Sigmoid colon (tissue), 7 donors: ENCODE measurements around the gene BICC1. TPM values are rescaled to one million over a fixed set of nuclear protein-coding genes. Genes with fewer than 3 reads are reported as not detected.

Source experiments
- DNase-seq: peaks from one replicate; pipeline ENCODE4 v3.0.0-alpha.2; 2019
- H3K27ac ChIP-seq, 4 donors: fragments of 200-600 bp; sonication (generic); one replicate each; pipeline ENCODE4 v1.5.1; 2016 to 2019; ENCODE audit warnings: mild to moderate bottlenecking in 1 of 4
- H3K27me3 ChIP-seq, 3 donors: fragments of 200-600 bp; sonication (generic); one replicate each; pipeline ENCODE4 v1.5.1; 2019; ENCODE audit warnings: mild to moderate bottlenecking in 1 of 3
- H3K36me3 ChIP-seq, 4 donors: fragments of 200-600 bp; sonication (generic); one replicate each; pipeline ENCODE4 v1.5.1; 2016 to 2019
- H3K4me1 ChIP-seq, 4 donors: fragments of 200-600 bp; sonication (generic); one replicate each; pipeline ENCODE4 v1.5.1; 2017 to 2019
- H3K4me3 ChIP-seq, 4 donors: fragments of 200-600 bp; sonication (generic); one replicate each; pipeline ENCODE4 v1.5.1; 2017 to 2019; ENCODE audit warnings: mild to moderate bottlenecking in 2 of 4, moderate library complexity in 1 of 4
- H3K9me3 ChIP-seq, 4 donors: fragments of 200-600 bp in 3 of 4; sonication (generic) in 3 of 4; one replicate each; pipeline versions ENCODE4 v1.5.1 to v1.6.1; 2013 to 2019
- EP300 ChIP-seq, 4 donors: sonication (generic); formaldehyde crosslinking; IDR thresholded peaks; one replicate each; pipeline ENCODE4 v1.6.1; 2017; ENCODE audit warnings: antibody characterized with exemption in 4 of 4
- POLR2A ChIP-seq, 2 donors: fragments of 450-650 bp; IDR thresholded peaks; one replicate each; pipeline ENCODE4 v1.6.1; 2016; ENCODE audit warnings: antibody characterized with exemption in 2 of 2, mild to moderate bottlenecking in 2 of 2, moderate library complexity in 2 of 2
- POLR2AphosphoS5 ChIP-seq, 4 donors: sonication (generic); formaldehyde crosslinking; IDR thresholded peaks; one replicate each; pipeline ENCODE4 v1.6.1; 2017; ENCODE audit warnings: antibody characterized with exemption in 4 of 4
- WGBS, 2 donors: extraction: QIAGEN DNeasy Blood & Tissue Kit; methylation state at CpG; one replicate each; pipeline ENCODE4 v1.1.7; 2013; 5-methylcytosine and 5-hydroxymethylcytosine counted together
- intact Hi-C: fragments of 100-400 bp; cut with DNase I; formaldehyde crosslinking; loops from one replicate; pipeline ENCODE4 v1.15.1; 2023
- polyA plus RNA-seq, 3 donors: library from polyadenylated mRNA; stranded (reverse); fragments of 200-250 nt; gene quantifications; one replicate each; pipeline ENCODE4 v1.2.3, GENCODE V29; 2013
- total RNA-seq, 4 donors: library from RNA; depleted of rRNA; stranded (reverse); fragments of >200 nt; gene quantifications; one replicate each; pipeline ENCODE4 v1.1.0, GENCODE V29; 2016
- TF ChIP-seq, protein P1 (sequence below), 4 experiments: fragments of 450-650 bp in 3 of 4; fragments of 200-600 bp in 1 of 4; IDR thresholded peaks; one replicate each; pipeline ENCODE4 v1.5.1; 2016 to 2019; ENCODE audit warnings: antibody characterized with exemption in 4 of 4, mild to moderate bottlenecking in 3 of 4, moderate library complexity in 2 of 4
- donor health status: healthy with polysubstance abuse.
- donor health status: Bipolar disorder and iron deficiency.
- donor health status: healthy.

BICC1 gene
- total and polyA plus RNA-seq, 7 donors: 0.46 to 17.3 (median 7.9) TPM

DNA sequence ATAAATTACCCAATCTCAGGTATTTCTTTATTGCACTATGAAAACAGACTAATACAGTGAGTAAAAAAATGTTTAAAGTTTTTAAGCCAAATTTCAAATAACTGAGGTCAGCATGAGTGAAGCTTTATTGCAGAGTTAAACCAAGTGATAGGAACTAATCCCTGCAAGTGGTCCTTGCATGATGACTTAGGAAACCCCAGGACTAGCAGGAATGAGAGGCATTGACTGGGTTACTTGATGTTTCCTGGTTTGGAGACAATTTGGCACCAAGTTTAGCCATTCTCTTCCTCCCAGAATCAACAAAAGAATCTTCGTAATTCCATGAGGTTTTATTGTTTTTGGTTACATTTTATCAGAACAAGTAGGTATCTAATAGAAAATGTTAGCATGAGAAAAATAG is 194.2 kb downstream of the BICC1 start:
- Histone ChIP-seq H3K27me3 (no peaks in the 10 kb centered on the region), H3K4me3 (no peak overlapping the region), H3K9me3 (no peaks in the 10 kb centered on the region), H3K27ac (no peak overlapping the region), H3K4me1 (peaks cover 0 to 11% (median 5%) of the 10 kb centered on the region in 4 donors), H3K36me3 (no peaks in the 10 kb centered on the region)
- DNase-seq: no peak
- 64 to 79% methylated on average over 1 of the region's 1 CpG for WGBS, 2 donors
- TF ChIP-seq POLR2A (IDR thresholded peaks at IDR 0.05): no peak
- TF ChIP-seq, protein P1, sequence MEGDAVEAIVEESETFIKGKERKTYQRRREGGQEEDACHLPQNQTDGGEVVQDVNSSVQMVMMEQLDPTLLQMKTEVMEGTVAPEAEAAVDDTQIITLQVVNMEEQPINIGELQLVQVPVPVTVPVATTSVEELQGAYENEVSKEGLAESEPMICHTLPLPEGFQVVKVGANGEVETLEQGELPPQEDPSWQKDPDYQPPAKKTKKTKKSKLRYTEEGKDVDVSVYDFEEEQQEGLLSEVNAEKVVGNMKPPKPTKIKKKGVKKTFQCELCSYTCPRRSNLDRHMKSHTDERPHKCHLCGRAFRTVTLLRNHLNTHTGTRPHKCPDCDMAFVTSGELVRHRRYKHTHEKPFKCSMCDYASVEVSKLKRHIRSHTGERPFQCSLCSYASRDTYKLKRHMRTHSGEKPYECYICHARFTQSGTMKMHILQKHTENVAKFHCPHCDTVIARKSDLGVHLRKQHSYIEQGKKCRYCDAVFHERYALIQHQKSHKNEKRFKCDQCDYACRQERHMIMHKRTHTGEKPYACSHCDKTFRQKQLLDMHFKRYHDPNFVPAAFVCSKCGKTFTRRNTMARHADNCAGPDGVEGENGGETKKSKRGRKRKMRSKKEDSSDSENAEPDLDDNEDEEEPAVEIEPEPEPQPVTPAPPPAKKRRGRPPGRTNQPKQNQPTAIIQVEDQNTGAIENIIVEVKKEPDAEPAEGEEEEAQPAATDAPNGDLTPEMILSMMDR (IDR thresholded peaks at IDR 0.05): no peak
- TF ChIP-seq EP300 (IDR thresholded peaks at IDR 0.05): no peak
- TF ChIP-seq POLR2AphosphoS5 (IDR thresholded peaks at IDR 0.05): no peak
- intact Hi-C loops: no loop called here

DNA sequence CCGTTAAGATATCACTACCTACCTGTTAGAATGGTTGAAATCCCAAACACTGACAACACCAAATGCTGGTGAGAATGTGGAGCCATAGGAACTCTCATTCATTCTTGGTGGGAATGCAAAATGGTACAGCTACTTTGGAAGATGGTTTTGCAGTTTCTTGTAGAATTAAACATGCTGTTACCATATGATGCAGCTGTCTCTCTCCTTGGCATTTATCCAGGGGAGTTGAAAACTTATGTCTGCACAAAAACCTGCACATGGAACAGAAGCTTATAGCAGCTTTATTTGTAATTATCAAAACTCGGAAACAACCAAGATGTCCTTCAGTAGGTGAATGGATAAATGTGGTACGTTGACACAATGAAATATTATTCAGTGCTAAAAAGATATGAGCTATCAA is 199.5 kb downstream of the BICC1 start:
- H3K27me3 ChIP-seq: no peaks in the 10 kb centered on the region
- DNase-seq: no peak
- no peak overlapping the region for H3K27ac ChIP-seq
- H3K4me1 ChIP-seq: peaks cover 0 to 4% (median 0%) of the 10 kb centered on the region in 4 donors
- 78 to 84% methylated on average over 3 of the region's 3 CpGs for WGBS, 2 donors
- TF ChIP-seq POLR2A (IDR thresholded peaks at IDR 0.05) (no peak), POLR2AphosphoS5 (IDR thresholded peaks at IDR 0.05) (no peak), EP300 (IDR thresholded peaks at IDR 0.05) (no peak)
- TF ChIP-seq, protein P1 (IDR thresholded peaks at IDR 0.05): no peak
- no peaks in the 10 kb centered on the region for H3K9me3 ChIP-seq
- no peaks in the 10 kb centered on the region for H3K36me3 ChIP-seq
- H3K4me3 ChIP-seq: no peak overlapping the region
- intact Hi-C loops: no loop called here

DNA sequence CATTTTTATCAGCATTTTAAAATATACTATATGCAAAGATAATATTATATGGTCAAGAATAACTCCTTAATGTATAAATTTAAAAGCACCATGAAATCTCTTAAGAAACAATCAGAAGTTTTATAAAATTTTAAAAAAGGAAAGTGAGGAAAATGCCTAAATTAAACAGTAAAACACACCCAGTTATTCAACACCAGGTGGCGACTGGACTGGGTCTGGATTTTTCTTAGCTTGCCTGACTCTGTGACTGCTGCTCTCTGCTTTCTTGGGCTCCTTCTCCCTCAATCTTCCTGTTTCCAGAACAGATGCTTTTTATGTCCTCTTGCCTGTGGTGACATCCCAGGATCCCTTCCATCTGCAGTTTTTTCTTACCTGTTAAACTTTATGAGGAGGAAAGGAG is 200.3 kb downstream of the BICC1 start:
- Histone ChIP-seq H3K4me1 (peaks cover 0 to 4% (median 0%) of the 10 kb centered on the region in 4 donors), H3K9me3 (no peaks in the 10 kb centered on the region), H3K36me3 (no peaks in the 10 kb centered on the region), H3K4me3 (no peak overlapping the region), H3K27ac (no peak overlapping the region), H3K27me3 (no peaks in the 10 kb centered on the region)
- WGBS, 2 donors: 55 to 83% methylated on average over 1 of the region's 1 CpG
- TF ChIP-seq POLR2AphosphoS5 (IDR thresholded peaks at IDR 0.05): no peak
- TF ChIP-seq POLR2A (IDR thresholded peaks at IDR 0.05): no peak
- TF ChIP-seq, protein P1 (IDR thresholded peaks at IDR 0.05): no peak
- no peak for TF ChIP-seq EP300 (IDR thresholded peaks at IDR 0.05)
- intact Hi-C loops: no loop called here
- DNase-seq: no peak

DNA sequence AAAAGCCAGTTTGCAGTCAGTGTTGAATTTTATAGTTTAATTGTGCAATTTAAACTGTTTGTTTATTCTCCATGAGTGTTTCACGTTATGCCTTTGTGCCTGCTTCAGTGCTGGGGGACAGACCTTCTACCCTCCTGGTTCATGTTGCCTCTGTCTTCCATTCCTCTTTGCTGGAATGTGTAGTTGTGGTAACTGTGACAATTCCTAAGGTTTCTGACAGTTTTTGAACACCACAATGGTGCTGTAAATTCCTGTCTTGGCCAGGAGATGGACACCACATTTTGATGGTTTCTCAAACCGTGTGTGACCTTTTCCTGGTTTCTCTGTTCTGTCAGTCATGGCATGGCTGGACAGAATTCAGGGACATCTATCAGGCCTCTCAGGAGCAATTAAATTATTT is 201.7 kb downstream of the BICC1 start:
- Histone ChIP-seq H3K9me3 (no peaks in the 10 kb centered on the region), H3K36me3 (no peaks in the 10 kb centered on the region), H3K27ac (no peak overlapping the region), H3K27me3 (no peaks in the 10 kb centered on the region), H3K4me3 (no peak overlapping the region), H3K4me1 (peaks cover 0 to 4% (median 0%) of the 10 kb centered on the region in 4 donors)
- WGBS, 2 donors: 52 to 72% methylated on average over 2 of the region's 2 CpGs
- DNase-seq: no peak
- TF ChIP-seq EP300 (IDR thresholded peaks at IDR 0.05): no peak
- intact Hi-C loops: no loop called here

DNA sequence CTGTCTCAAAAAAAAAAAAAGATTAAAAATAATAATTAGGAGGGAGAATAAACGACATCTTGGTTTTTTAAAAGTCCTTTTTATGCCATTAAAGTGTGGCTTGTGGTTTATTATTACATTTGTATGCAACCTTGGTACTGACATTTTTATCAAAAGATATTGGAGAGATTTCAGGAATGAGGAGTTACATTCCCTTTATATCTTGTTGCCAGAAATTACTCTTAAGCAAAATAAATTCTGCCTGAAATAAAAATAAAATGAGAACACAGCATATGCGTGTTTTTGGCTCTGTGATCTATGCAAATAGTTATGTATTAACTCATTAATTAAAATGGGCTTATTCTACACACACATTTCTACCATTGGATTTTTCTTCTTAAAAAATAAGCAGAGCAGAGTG is 202.4 kb downstream of the BICC1 start:
- no peaks in the 10 kb centered on the region for H3K36me3 ChIP-seq
- H3K27me3 ChIP-seq: no peaks in the 10 kb centered on the region
- no peaks in the 10 kb centered on the region for H3K9me3 ChIP-seq
- DNase-seq: no peak
- H3K4me3 ChIP-seq: no peak overlapping the region
- WGBS, 2 donors: 77 to 85% methylated on average over 2 of the region's 2 CpGs
- intact Hi-C loops: no loop called here
- TF ChIP-seq, protein P1 (IDR thresholded peaks at IDR 0.05): no peak
- TF ChIP-seq POLR2AphosphoS5 (IDR thresholded peaks at IDR 0.05) (no peak), POLR2A (IDR thresholded peaks at IDR 0.05) (no peak), EP300 (IDR thresholded peaks at IDR 0.05) (no peak)
- peaks cover 0 to 4% (median 0%) of the 10 kb centered on the region in 4 donors for H3K4me1 ChIP-seq
- no peak overlapping the region for H3K27ac ChIP-seq
